ENCODE results near the gene SAG.

The SAG gene

GRCh38 chr2:233358947-233359346, 51.3 kb downstream of the SAG start:
- Mint-ChIP-seq H3K27ac (no peak overlapping the region), H3K36me3 (ENCODE audit: low read depth) (peaks cover 42% of the 10 kb centered on the region), H3K27me3 (ENCODE audit: low read depth) (no peaks in the 10 kb centered on the region), H3K4me1 (ENCODE audit: low read depth) (peaks cover 46% of the 10 kb centered on the region), H3K9me3 (no peaks in the 10 kb centered on the region), H3K4me3 (no peak overlapping the region)
- DNase-seq (ENCODE audit: low spot score): no peak

DNA sequence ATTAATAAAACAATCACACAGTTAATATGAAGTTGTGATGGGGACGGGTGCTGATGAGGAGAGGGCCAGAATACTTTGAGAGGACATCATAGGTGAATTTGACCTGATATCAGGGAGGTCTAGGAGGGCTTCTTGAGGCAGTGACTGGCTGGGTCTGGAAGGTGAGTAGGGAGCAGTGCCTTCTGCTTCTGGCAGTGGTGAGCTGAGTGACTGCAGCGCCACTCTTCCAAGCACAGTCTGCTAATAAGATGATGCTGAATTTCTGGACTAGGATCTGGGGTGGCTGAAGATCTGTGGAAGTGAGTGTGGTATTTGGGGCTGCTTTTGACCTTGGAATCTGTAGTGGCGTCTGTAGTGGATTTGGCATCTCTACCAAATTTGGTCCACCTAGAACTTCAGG, 52.2 kb downstream of the SAG start:
- Mint-ChIP-seq H3K9me3 (no peaks in the 10 kb centered on the region), H3K36me3 (ENCODE audit: low read depth) (peaks cover 47% of the 10 kb centered on the region), H3K4me1 (ENCODE audit: low read depth) (peaks cover 47% of the 10 kb centered on the region), H3K4me3 (no peak overlapping the region), H3K27ac (no peak overlapping the region), H3K27me3 (ENCODE audit: low read depth) (no peaks in the 10 kb centered on the region)
- DNase-seq (ENCODE audit: low spot score): no peak

DNA sequence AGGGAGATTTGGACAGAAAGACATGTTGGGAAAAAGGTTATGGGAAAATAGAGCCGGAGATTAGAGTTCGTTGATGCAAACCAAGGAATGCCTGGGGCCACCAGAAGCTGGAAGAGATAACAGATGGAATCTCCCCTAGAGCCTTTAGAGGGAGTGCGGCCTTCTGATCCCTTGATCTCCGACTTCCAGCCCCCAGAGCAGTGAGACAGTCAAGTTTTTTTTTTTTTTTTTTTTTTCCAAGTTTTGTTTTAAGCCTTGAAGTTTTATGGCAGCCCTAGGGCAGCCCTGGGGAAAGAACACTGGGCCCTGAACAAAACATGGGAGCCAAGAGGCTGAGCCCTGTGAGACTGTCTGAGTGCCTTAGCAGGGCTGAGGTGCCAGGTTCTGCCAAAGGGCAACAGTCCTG, 53.2 kb downstream of the SAG start:
- Mint-ChIP-seq H3K27ac (no peak overlapping the region), H3K27me3 (ENCODE audit: low read depth) (no peaks in the 10 kb centered on the region), H3K4me3 (no peak overlapping the region), H3K36me3 (ENCODE audit: low read depth) (peaks cover 43% of the 10 kb centered on the region), H3K4me1 (ENCODE audit: low read depth) (peaks cover 41% of the 10 kb centered on the region), H3K9me3 (no peaks in the 10 kb centered on the region)
- no peak for DNase-seq (ENCODE audit: low spot score)

- Mint-ChIP-seq H3K27me3 (ENCODE audit: low read depth) (no peaks in the 10 kb centered on the region), H3K4me1 (ENCODE audit: low read depth) (peaks cover 35% of the 10 kb centered on the region), H3K36me3 (ENCODE audit: low read depth) (peaks cover 39% of the 10 kb centered on the region), H3K4me3 (no peak overlapping the region), H3K27ac (no peak overlapping the region), H3K9me3 (no peaks in the 10 kb centered on the region)
- no peak for DNase-seq (ENCODE audit: low spot score)
These were observed 53.7 kb downstream of the SAG start for GRCh38 chr2:233361297-233361696.

- Mint-ChIP-seq H3K4me1 (ENCODE audit: low read depth) (peaks cover 26% of the 10 kb centered on the region), H3K27me3 (ENCODE audit: low read depth) (no peaks in the 10 kb centered on the region), H3K27ac (no peak overlapping the region), H3K36me3 (ENCODE audit: low read depth) (peaks cover 33% of the 10 kb centered on the region), H3K4me3 (no peak overlapping the region), H3K9me3 (no peaks in the 10 kb centered on the region)
- DNase-seq (ENCODE audit: low spot score): no peak
These were observed 55.1 kb downstream of the SAG start for GRCh38 chr2:233362742-233363141.

GRCh38 chr2:233363744-233364235, 56.2 kb downstream of the SAG start:
- Mint-ChIP-seq H3K4me1 (ENCODE audit: low read depth) (peaks cover 21% of the 10 kb centered on the region), H3K27ac (no peak overlapping the region), H3K4me3 (no peak overlapping the region), H3K9me3 (no peaks in the 10 kb centered on the region), H3K36me3 (ENCODE audit: low read depth) (peaks cover 28% of the 10 kb centered on the region), H3K27me3 (ENCODE audit: low read depth) (no peaks in the 10 kb centered on the region)
- DNase-seq (ENCODE audit: low spot score): no peak

GRCh38 chr2:233365861-233366520, 58.4 kb downstream of the SAG start:
- no peak for DNase-seq (ENCODE audit: low spot score)
- Mint-ChIP-seq H3K4me3 (no peak overlapping the region), H3K27me3 (ENCODE audit: low read depth) (no peaks in the 10 kb centered on the region), H3K27ac (no peak overlapping the region), H3K36me3 (ENCODE audit: low read depth) (peaks cover 26% of the 10 kb centered on the region), H3K4me1 (ENCODE audit: low read depth) (peaks cover 13% of the 10 kb centered on the region), H3K9me3 (no peaks in the 10 kb centered on the region)

GRCh38 chr2:233367586-233367985, 60.0 kb downstream of the SAG start:
- no peaks in the 10 kb centered on the region for H3K9me3 Mint-ChIP-seq
- H3K36me3 Mint-ChIP-seq (ENCODE audit: low read depth): peaks cover 20% of the 10 kb centered on the region
- H3K27me3 Mint-ChIP-seq (ENCODE audit: low read depth): no peaks in the 10 kb centered on the region
- no peak for DNase-seq (ENCODE audit: low spot score)
- H3K4me1 Mint-ChIP-seq (ENCODE audit: low read depth): peaks cover 14% of the 10 kb centered on the region
- no peak overlapping the region for H3K27ac Mint-ChIP-seq
- no peak overlapping the region for H3K4me3 Mint-ChIP-seq

DNA sequence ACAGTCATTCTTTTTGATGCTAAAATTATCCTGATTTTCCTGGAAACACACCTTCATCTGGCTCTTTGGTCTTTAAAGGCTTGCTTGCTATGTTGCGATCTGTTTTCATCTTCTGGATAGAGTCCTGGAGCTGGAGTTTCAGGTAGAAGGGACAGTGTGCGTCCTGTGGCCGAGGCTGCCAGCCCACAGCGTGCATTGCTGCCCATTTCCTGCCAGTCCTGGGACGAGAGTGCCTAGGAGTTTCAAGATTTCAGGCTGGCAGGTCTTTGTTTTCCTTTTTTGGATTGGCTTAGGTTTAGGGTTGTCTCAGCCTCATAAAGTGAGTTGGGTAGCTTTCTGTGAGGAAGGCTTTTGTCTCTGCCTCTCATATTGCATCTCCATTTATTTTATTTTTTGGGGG, 61.1 kb downstream of the SAG start:
- Mint-ChIP-seq H3K4me1 (ENCODE audit: low read depth) (peaks cover 13% of the 10 kb centered on the region), H3K27me3 (ENCODE audit: low read depth) (no peaks in the 10 kb centered on the region), H3K9me3 (no peaks in the 10 kb centered on the region), H3K36me3 (ENCODE audit: low read depth) (peaks cover 21% of the 10 kb centered on the region), H3K4me3 (no peak overlapping the region), H3K27ac (no peak overlapping the region)
- DNase-seq (ENCODE audit: low spot score): no peak

- H3K9me3 Mint-ChIP-seq: no peaks in the 10 kb centered on the region
- no peak overlapping the region for H3K27ac Mint-ChIP-seq
- H3K27me3 Mint-ChIP-seq (ENCODE audit: low read depth): no peaks in the 10 kb centered on the region
- H3K4me1 Mint-ChIP-seq (ENCODE audit: low read depth): peaks cover 10% of the 10 kb centered on the region
- no peak overlapping the region for H3K4me3 Mint-ChIP-seq
- peaks cover 15% of the 10 kb centered on the region for H3K36me3 Mint-ChIP-seq (ENCODE audit: low read depth)
- no peak for DNase-seq (ENCODE audit: low spot score)
These were observed 61.8 kb downstream of the SAG start for GRCh38 chr2:233369462-233369861.

- Mint-ChIP-seq H3K36me3 (ENCODE audit: low read depth) (peaks cover 12% of the 10 kb centered on the region), H3K9me3 (no peaks in the 10 kb centered on the region), H3K27ac (no peak overlapping the region), H3K4me3 (no peak overlapping the region), H3K4me1 (ENCODE audit: low read depth) (peaks cover 10% of the 10 kb centered on the region), H3K27me3 (ENCODE audit: low read depth) (no peaks in the 10 kb centered on the region)
- no peak for DNase-seq (ENCODE audit: low spot score)
These were observed 62.5 kb downstream of the SAG start for GRCh38 chr2:233369897-233370685.

DNA sequence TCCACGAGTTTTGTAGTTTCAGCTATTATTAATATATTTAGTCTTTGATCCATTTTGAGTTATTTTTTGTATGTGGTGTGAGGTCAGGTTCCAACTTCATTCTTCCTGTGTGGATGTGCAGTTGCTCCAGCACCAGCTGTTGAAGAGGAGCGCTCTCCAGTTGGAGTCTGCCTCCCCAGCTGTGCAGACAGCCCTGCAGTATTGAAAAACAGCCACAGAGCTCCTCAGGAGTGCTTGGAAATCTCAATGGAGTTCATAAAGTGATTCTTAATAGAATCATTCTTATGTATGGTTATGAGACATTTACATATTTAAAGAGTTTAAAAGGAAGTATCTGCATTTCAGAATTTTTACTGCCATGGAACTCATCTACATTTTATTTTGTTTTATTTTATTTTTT, 64.0 kb downstream of the SAG start:
- no peak overlapping the region for H3K4me3 Mint-ChIP-seq
- H3K36me3 Mint-ChIP-seq (ENCODE audit: low read depth): peaks cover 12% of the 10 kb centered on the region
- peaks cover 10% of the 10 kb centered on the region for H3K4me1 Mint-ChIP-seq (ENCODE audit: low read depth)

GRCh38 chr2:233372855-233373254, 65.2 kb downstream of the SAG start:
- H3K9me3 Mint-ChIP-seq: no peaks in the 10 kb centered on the region
- no peak overlapping the region for H3K27ac Mint-ChIP-seq
- H3K27me3 Mint-ChIP-seq (ENCODE audit: low read depth): no peaks in the 10 kb centered on the region
- H3K36me3 Mint-ChIP-seq (ENCODE audit: low read depth): peaks cover 18% of the 10 kb centered on the region
- H3K4me3 Mint-ChIP-seq: no peak overlapping the region
- no peak for DNase-seq (ENCODE audit: low spot score)
- peaks cover 10% of the 10 kb centered on the region for H3K4me1 Mint-ChIP-seq (ENCODE audit: low read depth)

More for the DNA sequence above, 64.0 kb downstream of the SAG start:
- H3K9me3 Mint-ChIP-seq: no peaks in the 10 kb centered on the region
- no peak overlapping the region for H3K27ac Mint-ChIP-seq
- no peaks in the 10 kb centered on the region for H3K27me3 Mint-ChIP-seq (ENCODE audit: low read depth)
- DNase-seq (ENCODE audit: low spot score): no peak

GRCh38 chr2:233373316-233373715, 65.7 kb downstream of the SAG start:
- no peak overlapping the region for H3K27ac Mint-ChIP-seq

More at GRCh38 chr2:233373316-233373715, 65.7 kb downstream of the SAG start:
- no peak for DNase-seq (ENCODE audit: low spot score)
- H3K27me3 Mint-ChIP-seq (ENCODE audit: low read depth): no peaks in the 10 kb centered on the region
- H3K9me3 Mint-ChIP-seq: no peaks in the 10 kb centered on the region
- no peak overlapping the region for H3K4me3 Mint-ChIP-seq
- H3K36me3 Mint-ChIP-seq (ENCODE audit: low read depth): peaks cover 18% of the 10 kb centered on the region
- H3K4me1 Mint-ChIP-seq (ENCODE audit: low read depth): peaks cover 10% of the 10 kb centered on the region

Measured in T-helper 2 cell treated with Interferon-gamma antibody and Interleukin-4, amounts not matched to agents 5 μg/mL and 100 μg/mL, for 36 hours (primary cell).